Measurements from ENCODE around the gene ZNF202. TPM values are rescaled to one million over a fixed set of nuclear protein-coding genes. Genes with fewer than 3 reads are reported as not detected.

Gene ZNF202
- total and polyA plus RNA-seq, 2 donors (not counting 1 experiment from before 2014, with no cell fraction given): 17.0 to 25.1 TPM

- intact Hi-C loops (cut with micrococcal nuclease): no loop called here
Observed at GRCh38 chr11:123695231-123695630, 46.2 kb downstream of the ZNF202 start.

GRCh38 chr11:123694551-123694950 is 46.9 kb downstream of the ZNF202 start:
- H3K9me3 ChIP-seq (ENCODE audit: control extremely low read depth in 1 of 3, control insufficient read depth in 2 of 3, insufficient read depth in 1 of 3, low read length in 2 of 3): no peaks in the 10 kb centered on the region
- no CpG with 5 or more reads among the region's 2 CpGs for WGBS (ENCODE audit: insufficient coverage)
- H3K27ac ChIP-seq (ENCODE audit: low read length in 2 of 2): no peak overlapping the region
- ATAC-seq (ENCODE audit: low read depth): no peak
- no peaks in the 10 kb centered on the region for H3K9me3 Mint-ChIP-seq (ENCODE audit: insufficient read depth)
- H3K4me2 ChIP-seq (replicated peaks; ENCODE audit: low read depth, low read length, poor library complexity, severe bottlenecking): no peak overlapping the region
- H2AFZ ChIP-seq (ENCODE audit: insufficient read depth, low read depth, low read length, poor library complexity, severe bottlenecking): no peak overlapping the region
- no peak for DNase-seq
- CTCF ChIA-PET: interaction anchor here (2.7 kb wide), 1 partner anchor 13 kb away, joined by 7 read pairs; no protein-coding TSS in a partner anchor
- H3K4me3 ChIP-seq (ENCODE audit: control extremely low read depth in 1 of 5, extremely low read depth in 1 of 5, insufficient read depth in 1 of 5, low read depth in 2 of 5, low read length in 4 of 5): no peak overlapping the region
- intact Hi-C loops (cut with micrococcal nuclease): no loop called here
- no peaks in the 10 kb centered on the region for H4K20me1 ChIP-seq (ENCODE audit: control insufficient read depth, insufficient read depth, low read length, poor library complexity, severe bottlenecking)
- TF ChIP-seq EZH2 (IDR thresholded peaks at IDR 0.05; ENCODE audit: borderline replicate concordance, insufficient read depth, low read depth, low read length, poor library complexity, severe bottlenecking): no peak
- no peak for TF ChIP-seq CTCF (IDR thresholded peaks at IDR 0.05)
- H3K4me1 ChIP-seq (ENCODE audit: control insufficient read depth in 2 of 2, insufficient read depth in 2 of 2, low read length in 2 of 2): no peaks in the 10 kb centered on the region
- H3K36me3 ChIP-seq (replicated peaks in 1 of 2; ENCODE audit: control extremely low read depth in 1 of 2, control insufficient read depth in 1 of 2, extremely low read depth in 1 of 2, insufficient read depth in 2 of 2, low read length in 1 of 2): no peaks in the 10 kb centered on the region
- H3K9ac ChIP-seq (ENCODE audit: low read length): no peak overlapping the region
- no peak overlapping the region for H3K27ac Mint-ChIP-seq
- no peak overlapping the region for H3K4me3 Mint-ChIP-seq
- H3K27me3 ChIP-seq (replicated peaks in 1 of 4; ENCODE audit: control extremely low read depth in 1 of 4, control insufficient read depth in 3 of 4, insufficient read depth in 4 of 4, low read length in 3 of 4): peaks cover 0 to 5% (median 2%) of the 10 kb centered on the region in 4 experiments
- POLR2A ChIA-PET: no interaction called here
- H3K4me1 Mint-ChIP-seq: peaks cover 1% of the 10 kb centered on the region
- H3K27me3 Mint-ChIP-seq: peaks cover 42% of the 10 kb centered on the region
- no peaks in the 10 kb centered on the region for H3K79me2 ChIP-seq (ENCODE audit: control insufficient read depth, insufficient read depth, low read length)

More at GRCh38 chr11:123695231-123695630, 46.2 kb downstream of the ZNF202 start:
- Histone ChIP-seq H3K4me2 (replicated peaks; ENCODE audit: low read depth, low read length, poor library complexity, severe bottlenecking) (no peak overlapping the region), H3K9me3 (ENCODE audit: control extremely low read depth in 1 of 3, control insufficient read depth in 2 of 3, insufficient read depth in 1 of 3, low read length in 2 of 3) (no peaks in the 10 kb centered on the region), H2AFZ (ENCODE audit: insufficient read depth, low read depth, low read length, poor library complexity, severe bottlenecking) (no peak overlapping the region), H3K4me1 (ENCODE audit: control insufficient read depth in 2 of 2, insufficient read depth in 2 of 2, low read length in 2 of 2) (no peaks in the 10 kb centered on the region), H3K79me2 (ENCODE audit: control insufficient read depth, insufficient read depth, low read length) (no peaks in the 10 kb centered on the region), H3K36me3 (replicated peaks in 1 of 2; ENCODE audit: control extremely low read depth in 1 of 2, control insufficient read depth in 1 of 2, extremely low read depth in 1 of 2, insufficient read depth in 2 of 2, low read length in 1 of 2) (no peaks in the 10 kb centered on the region), H3K27ac (ENCODE audit: low read length in 2 of 2) (no peak overlapping the region), H3K27me3 (replicated peaks in 1 of 4; ENCODE audit: control extremely low read depth in 1 of 4, control insufficient read depth in 3 of 4, insufficient read depth in 4 of 4, low read length in 3 of 4) (peaks cover 0 to 5% (median 0%) of the 10 kb centered on the region in 4 experiments), H3K4me3 (ENCODE audit: control extremely low read depth in 1 of 5, extremely low read depth in 1 of 5, insufficient read depth in 1 of 5, low read depth in 2 of 5, low read length in 4 of 5) (no peak overlapping the region), H3K9ac (ENCODE audit: low read length) (no peak overlapping the region), H4K20me1 (ENCODE audit: control insufficient read depth, insufficient read depth, low read length, poor library complexity, severe bottlenecking) (no peaks in the 10 kb centered on the region)
- Mint-ChIP-seq H3K27ac (no peak overlapping the region), H3K27me3 (peaks cover 37% of the 10 kb centered on the region), H3K4me1 (peaks cover 1% of the 10 kb centered on the region), H3K9me3 (ENCODE audit: insufficient read depth) (no peaks in the 10 kb centered on the region), H3K4me3 (no peak overlapping the region)
- POLR2A ChIA-PET: no interaction called here
- DNase-seq (no peak), ATAC-seq (ENCODE audit: low read depth) (no peak)
- CTCF ChIA-PET: interaction anchor here (2.7 kb wide), 1 partner anchor 12 kb away, joined by 7 read pairs; no protein-coding TSS in a partner anchor
- no peak for TF ChIP-seq EZH2 (IDR thresholded peaks at IDR 0.05; ENCODE audit: borderline replicate concordance, insufficient read depth, low read depth, low read length, poor library complexity, severe bottlenecking)
- TF ChIP-seq CTCF (IDR thresholded peaks at IDR 0.05): no peak
- WGBS (ENCODE audit: insufficient coverage): no CpG with 5 or more reads among the region's 9 CpGs

Data from B cell (primary cell).